ENCODE results near the gene EML1. TPM values are rescaled to one million over a fixed set of nuclear protein-coding genes. Genes with fewer than 3 reads are reported as not detected.

EML1 gene
- polyA plus RNA-seq, 1 donor from 2014 or later: 21.7 TPM

DNA sequence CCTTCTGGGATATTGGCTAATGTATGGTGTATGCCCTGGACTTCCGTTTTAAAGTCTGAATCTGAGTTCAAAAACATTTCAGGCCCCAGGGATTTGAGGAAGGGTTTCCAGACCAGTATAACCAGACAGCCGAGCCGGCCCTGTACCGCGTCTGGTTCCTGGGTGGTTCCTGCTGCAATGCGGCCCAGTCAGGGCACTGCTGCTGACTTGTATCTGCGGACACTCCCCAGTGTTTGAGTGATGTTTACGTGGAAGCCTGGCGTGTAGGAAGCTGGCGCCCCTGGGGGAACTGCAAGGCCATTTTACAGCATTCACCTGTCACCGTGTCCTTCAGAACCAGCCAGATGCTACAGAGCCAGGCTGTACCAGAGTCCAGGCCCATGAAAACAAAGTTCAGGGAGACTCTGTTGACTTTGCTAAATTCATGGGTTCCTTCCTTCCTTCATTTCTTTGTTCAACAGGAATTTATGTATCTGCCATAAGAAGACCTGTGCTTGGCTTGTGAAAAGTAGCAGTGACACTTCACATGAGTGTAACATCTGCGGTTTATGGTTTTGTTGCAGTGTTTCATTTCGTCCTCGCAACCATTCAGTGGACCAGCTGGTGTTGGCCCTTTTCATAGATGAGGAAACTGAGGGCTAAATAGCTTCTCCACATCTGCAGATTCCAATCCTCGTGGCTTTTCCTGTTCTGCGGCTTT, 16.8 kb downstream of the EML1 start:
- Histone ChIP-seq H3K4me2 (ENCODE audit: low read length) (no peak overlapping the region), H3K79me2 (replicated peaks; ENCODE audit: insufficient read depth, low read length) (peaks cover 15% of the 10 kb centered on the region), H3K36me3 (ENCODE audit: insufficient read depth, low read length) (no peaks in the 10 kb centered on the region), H3K9me2 (ENCODE audit: insufficient read depth, low read length) (no peaks in the 10 kb centered on the region), H2AFZ (ENCODE audit: low read depth, low read length) (no peak overlapping the region), H3F3A (ENCODE audit: insufficient read depth, low read length, poor library complexity, severe bottlenecking) (no peaks in the 10 kb centered on the region), H3K9ac (ENCODE audit: low read length) (no peak overlapping the region), H3K9me3 (ENCODE audit: low read length) (no peaks in the 10 kb centered on the region), H3K4me3 (ENCODE audit: low read length) (no peak overlapping the region), H3K27ac (ENCODE audit: low read length) (no peak overlapping the region), H4K20me1 (ENCODE audit: insufficient read depth) (no peaks in the 10 kb centered on the region), H3K27me3 (ENCODE audit: insufficient read depth, low read depth, low read length) (no peaks in the 10 kb centered on the region)
- no peak for TF ChIP-seq RAD21 (conservative IDR thresholded peaks at IDR 0.05)

DNA sequence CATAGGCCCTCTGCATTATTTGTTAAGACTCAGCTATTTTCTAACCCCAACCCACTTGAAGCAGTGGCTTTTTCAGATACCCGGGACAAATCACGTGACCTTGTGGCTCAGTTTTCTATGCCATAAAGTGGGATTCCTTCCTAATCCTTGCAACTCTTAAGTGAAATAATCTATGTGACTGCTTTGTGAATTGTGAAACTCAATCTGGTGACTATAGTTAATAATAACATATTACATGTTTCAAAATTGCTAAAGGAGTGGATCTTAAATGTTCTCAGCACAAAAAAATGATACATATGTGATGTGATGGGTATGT, 17.3 kb downstream of the EML1 start:
- Histone ChIP-seq H3K27ac (ENCODE audit: low read length) (no peak overlapping the region), H3F3A (ENCODE audit: insufficient read depth, low read length, poor library complexity, severe bottlenecking) (no peaks in the 10 kb centered on the region), H3K4me3 (ENCODE audit: low read length) (no peak overlapping the region), H3K9me3 (ENCODE audit: low read length) (no peaks in the 10 kb centered on the region), H4K20me1 (ENCODE audit: insufficient read depth) (no peaks in the 10 kb centered on the region), H3K4me2 (ENCODE audit: low read length) (no peak overlapping the region), H2AFZ (ENCODE audit: low read depth, low read length) (no peak overlapping the region), H3K27me3 (ENCODE audit: insufficient read depth, low read depth, low read length) (no peaks in the 10 kb centered on the region), H3K79me2 (replicated peaks; ENCODE audit: insufficient read depth, low read length) (peaks cover 15% of the 10 kb centered on the region), H3K36me3 (ENCODE audit: insufficient read depth, low read length) (no peaks in the 10 kb centered on the region), H3K9me2 (ENCODE audit: insufficient read depth, low read length) (no peaks in the 10 kb centered on the region), H3K9ac (ENCODE audit: low read length) (no peak overlapping the region)
- TF ChIP-seq TAF1 (IDR thresholded peaks at IDR 0.05; ENCODE audit: low read depth): no peak
- TF ChIP-seq, protein P1, sequence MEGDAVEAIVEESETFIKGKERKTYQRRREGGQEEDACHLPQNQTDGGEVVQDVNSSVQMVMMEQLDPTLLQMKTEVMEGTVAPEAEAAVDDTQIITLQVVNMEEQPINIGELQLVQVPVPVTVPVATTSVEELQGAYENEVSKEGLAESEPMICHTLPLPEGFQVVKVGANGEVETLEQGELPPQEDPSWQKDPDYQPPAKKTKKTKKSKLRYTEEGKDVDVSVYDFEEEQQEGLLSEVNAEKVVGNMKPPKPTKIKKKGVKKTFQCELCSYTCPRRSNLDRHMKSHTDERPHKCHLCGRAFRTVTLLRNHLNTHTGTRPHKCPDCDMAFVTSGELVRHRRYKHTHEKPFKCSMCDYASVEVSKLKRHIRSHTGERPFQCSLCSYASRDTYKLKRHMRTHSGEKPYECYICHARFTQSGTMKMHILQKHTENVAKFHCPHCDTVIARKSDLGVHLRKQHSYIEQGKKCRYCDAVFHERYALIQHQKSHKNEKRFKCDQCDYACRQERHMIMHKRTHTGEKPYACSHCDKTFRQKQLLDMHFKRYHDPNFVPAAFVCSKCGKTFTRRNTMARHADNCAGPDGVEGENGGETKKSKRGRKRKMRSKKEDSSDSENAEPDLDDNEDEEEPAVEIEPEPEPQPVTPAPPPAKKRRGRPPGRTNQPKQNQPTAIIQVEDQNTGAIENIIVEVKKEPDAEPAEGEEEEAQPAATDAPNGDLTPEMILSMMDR (IDR thresholded peaks at IDR 0.05; ENCODE audit: poor library complexity, severe bottlenecking): no peak
- TF ChIP-seq, protein P2, sequence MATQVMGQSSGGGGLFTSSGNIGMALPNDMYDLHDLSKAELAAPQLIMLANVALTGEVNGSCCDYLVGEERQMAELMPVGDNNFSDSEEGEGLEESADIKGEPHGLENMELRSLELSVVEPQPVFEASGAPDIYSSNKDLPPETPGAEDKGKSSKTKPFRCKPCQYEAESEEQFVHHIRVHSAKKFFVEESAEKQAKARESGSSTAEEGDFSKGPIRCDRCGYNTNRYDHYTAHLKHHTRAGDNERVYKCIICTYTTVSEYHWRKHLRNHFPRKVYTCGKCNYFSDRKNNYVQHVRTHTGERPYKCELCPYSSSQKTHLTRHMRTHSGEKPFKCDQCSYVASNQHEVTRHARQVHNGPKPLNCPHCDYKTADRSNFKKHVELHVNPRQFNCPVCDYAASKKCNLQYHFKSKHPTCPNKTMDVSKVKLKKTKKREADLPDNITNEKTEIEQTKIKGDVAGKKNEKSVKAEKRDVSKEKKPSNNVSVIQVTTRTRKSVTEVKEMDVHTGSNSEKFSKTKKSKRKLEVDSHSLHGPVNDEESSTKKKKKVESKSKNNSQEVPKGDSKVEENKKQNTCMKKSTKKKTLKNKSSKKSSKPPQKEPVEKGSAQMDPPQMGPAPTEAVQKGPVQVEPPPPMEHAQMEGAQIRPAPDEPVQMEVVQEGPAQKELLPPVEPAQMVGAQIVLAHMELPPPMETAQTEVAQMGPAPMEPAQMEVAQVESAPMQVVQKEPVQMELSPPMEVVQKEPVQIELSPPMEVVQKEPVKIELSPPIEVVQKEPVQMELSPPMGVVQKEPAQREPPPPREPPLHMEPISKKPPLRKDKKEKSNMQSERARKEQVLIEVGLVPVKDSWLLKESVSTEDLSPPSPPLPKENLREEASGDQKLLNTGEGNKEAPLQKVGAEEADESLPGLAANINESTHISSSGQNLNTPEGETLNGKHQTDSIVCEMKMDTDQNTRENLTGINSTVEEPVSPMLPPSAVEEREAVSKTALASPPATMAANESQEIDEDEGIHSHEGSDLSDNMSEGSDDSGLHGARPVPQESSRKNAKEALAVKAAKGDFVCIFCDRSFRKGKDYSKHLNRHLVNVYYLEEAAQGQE (IDR thresholded peaks at IDR 0.05; ENCODE audit: borderline replicate concordance): no peak
- no peak for TF ChIP-seq MXI1 (conservative IDR thresholded peaks at IDR 0.05; ENCODE audit: poor library complexity, severe bottlenecking)
- no peak for TF ChIP-seq EP300 (conservative IDR thresholded peaks at IDR 0.05; ENCODE audit: poor library complexity, severe bottlenecking)
- no peak for TF ChIP-seq EZH2 (IDR thresholded peaks at IDR 0.05; ENCODE audit: borderline replicate concordance, insufficient read depth, low read length, poor library complexity, severe bottlenecking)

DNA sequence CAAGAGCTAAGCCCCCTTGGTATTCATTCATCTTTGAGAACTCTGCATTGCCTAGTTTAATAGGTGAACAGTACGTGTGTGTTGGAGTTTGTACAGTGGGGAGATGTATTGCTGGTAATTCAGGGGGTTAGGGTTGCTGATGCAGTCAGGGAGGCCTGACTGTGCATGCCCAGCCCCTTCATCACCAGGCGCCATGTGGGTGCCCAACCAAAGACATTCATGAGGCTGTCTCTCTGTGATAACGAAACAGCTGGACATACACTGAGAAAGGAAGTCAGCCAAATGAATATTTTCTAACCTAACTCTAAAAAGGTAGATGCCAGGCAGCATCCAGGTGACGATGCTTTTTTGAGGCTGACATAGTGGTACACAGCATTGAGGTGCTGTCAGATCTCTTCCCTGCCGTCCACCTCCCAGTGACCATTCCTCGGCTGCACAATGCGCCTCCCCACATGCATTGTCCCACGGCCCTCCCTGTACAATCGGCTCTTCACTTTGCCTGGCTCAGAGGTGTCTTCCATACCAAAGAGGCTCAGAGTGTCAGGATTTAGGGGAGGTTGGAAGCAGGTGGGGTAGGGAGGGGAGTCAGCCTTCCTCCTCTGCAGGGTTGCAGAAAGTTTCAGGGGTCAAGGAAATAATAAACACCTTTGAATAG, 19.0 kb downstream of the EML1 start:
- Histone ChIP-seq H3K9ac (ENCODE audit: low read length) (no peak overlapping the region), H3K9me3 (ENCODE audit: low read length) (no peaks in the 10 kb centered on the region), H4K20me1 (ENCODE audit: insufficient read depth) (no peaks in the 10 kb centered on the region), H3K4me3 (ENCODE audit: low read length) (no peak overlapping the region), H3K9me2 (ENCODE audit: insufficient read depth, low read length) (no peaks in the 10 kb centered on the region), H2AFZ (ENCODE audit: low read depth, low read length) (no peak overlapping the region), H3K36me3 (ENCODE audit: insufficient read depth, low read length) (no peaks in the 10 kb centered on the region), H3K27ac (ENCODE audit: low read length) (no peak overlapping the region), H3F3A (ENCODE audit: insufficient read depth, low read length, poor library complexity, severe bottlenecking) (no peaks in the 10 kb centered on the region), H3K79me2 (replicated peaks; ENCODE audit: insufficient read depth, low read length) (peaks cover 12% of the 10 kb centered on the region), H3K4me2 (ENCODE audit: low read length) (no peak overlapping the region), H3K27me3 (ENCODE audit: insufficient read depth, low read depth, low read length) (no peaks in the 10 kb centered on the region)
- no peak for TF ChIP-seq SMC3 (conservative IDR thresholded peaks at IDR 0.05; ENCODE audit: poor library complexity)
- TF ChIP-seq, protein P2 (IDR thresholded peaks at IDR 0.05; ENCODE audit: borderline replicate concordance): no peak
- no peak for TF ChIP-seq POLR2AphosphoS5 (IDR thresholded peaks at IDR 0.05)
- no peak for TF ChIP-seq EP300 (conservative IDR thresholded peaks at IDR 0.05; ENCODE audit: poor library complexity, severe bottlenecking)

Measured in neural cell (in vitro differentiated cells).